ENCODE measurements around the gene KLHL1.

DNA sequence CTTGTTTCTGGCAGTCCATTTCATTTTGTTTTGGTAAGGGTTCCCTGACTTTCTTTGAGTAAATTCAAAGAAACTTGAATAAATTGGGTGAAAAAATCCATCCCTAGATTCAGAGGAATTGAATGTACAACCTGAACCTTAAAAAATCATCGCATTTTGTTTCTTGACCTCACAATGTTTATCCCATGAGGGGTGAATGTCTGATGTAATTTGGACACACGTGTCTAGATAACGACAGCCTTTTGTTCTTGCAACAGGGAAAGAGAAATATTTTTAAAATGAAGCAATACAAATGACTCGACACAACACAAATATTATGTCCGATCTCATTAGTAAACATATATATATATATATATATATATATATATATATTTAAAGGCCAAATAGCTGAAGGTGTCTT, 453.9 kb downstream of the KLHL1 start:
- TF ChIP-seq, protein P1, sequence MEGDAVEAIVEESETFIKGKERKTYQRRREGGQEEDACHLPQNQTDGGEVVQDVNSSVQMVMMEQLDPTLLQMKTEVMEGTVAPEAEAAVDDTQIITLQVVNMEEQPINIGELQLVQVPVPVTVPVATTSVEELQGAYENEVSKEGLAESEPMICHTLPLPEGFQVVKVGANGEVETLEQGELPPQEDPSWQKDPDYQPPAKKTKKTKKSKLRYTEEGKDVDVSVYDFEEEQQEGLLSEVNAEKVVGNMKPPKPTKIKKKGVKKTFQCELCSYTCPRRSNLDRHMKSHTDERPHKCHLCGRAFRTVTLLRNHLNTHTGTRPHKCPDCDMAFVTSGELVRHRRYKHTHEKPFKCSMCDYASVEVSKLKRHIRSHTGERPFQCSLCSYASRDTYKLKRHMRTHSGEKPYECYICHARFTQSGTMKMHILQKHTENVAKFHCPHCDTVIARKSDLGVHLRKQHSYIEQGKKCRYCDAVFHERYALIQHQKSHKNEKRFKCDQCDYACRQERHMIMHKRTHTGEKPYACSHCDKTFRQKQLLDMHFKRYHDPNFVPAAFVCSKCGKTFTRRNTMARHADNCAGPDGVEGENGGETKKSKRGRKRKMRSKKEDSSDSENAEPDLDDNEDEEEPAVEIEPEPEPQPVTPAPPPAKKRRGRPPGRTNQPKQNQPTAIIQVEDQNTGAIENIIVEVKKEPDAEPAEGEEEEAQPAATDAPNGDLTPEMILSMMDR (conservative IDR thresholded peaks at IDR 0.05; ENCODE audit: low read length), result no peak
- no peak for TF ChIP-seq EZH2phosphoT487 (IDR thresholded peaks at IDR 0.05; ENCODE audit: borderline replicate concordance)

Data from Loucy (cell line).